T follicular helper cell (primary cell): Measurements from ENCODE around the gene NEMP2.
"Not testable (repeated sequence)": the region's sequence is repeated elsewhere in the genome, so short reads cannot be mapped to it uniquely, and the experiment has no call there.

Experiments
- DNase-seq: peaks from one replicate; pipeline ENCODE4 v3.0.0-alpha.2; 2020; ENCODE audit warnings: low read depth

The NEMP2 gene

DNA sequence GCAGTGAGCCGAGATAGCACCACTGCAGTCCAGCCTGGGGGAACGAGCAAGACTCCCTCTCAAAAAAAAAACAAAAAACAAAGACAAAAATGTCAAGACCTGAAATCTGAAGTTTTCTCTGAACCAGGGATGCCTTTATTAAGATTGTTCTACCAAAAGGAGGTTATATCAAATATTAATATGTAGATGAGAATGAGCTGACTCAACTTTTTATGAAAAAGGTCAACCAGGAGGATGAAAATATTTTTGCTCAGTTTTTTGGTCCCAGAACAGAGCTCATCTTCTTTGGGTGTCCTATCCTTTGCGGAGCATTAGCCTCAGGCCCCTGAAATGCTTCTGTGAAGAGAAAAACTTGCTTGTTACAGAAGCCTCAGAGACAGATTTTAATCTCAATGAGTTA is 44.0 kb downstream of the NEMP2 start:
- no peak for DNase-seq

DNA sequence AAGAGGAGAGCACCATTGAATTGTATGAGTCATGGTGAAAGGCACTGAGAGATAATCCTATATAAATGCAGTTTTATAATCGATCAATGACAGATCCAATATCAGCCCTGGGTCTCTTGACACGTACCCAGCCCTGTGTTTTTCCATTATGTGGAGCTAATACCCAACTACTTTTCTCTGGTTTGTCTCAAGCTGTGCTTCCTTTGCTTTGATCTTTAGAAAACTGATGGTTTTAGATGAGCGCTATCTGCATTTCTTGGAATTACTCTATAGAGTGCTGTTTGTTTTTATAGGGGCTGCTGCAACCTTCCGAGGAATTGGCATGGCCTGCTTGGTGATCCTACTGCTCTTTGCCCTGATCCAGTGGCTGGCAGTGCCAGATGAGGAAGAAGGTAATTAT is 45.0 kb downstream of the NEMP2 start:
- DNase-seq, result no peak

DNA sequence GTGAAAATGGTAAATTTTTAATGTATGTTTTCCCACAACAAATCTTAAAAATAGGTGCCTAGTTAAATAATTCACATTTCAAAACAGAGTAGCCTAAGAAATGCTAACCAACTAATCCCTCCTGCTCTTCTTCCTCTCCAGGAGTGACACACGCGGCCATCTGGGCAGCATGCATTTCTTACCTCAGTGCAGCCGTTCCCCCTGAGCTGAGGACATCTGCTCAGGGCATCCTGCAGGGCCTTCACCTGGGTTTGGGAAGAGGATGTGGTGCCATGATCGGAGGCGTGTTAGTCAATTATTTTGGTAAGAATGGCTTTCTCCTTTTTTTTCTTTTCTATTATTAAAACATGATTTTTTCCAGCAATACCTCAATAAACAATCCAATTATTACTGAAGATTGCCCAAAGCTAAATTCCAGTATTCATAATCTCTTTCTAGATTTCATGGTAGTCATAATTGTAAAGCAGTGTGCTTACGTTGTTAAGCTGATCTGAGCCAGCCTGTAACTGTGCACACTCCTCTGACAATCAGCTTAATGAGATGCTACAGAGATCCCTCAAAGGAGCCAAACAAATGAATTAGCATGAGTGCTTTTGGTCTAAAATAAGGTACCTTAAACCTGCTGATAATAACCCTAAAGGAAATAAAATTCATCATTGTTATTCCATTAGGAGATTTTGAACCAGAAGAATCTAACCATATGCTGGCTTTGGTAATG is 45.8 kb downstream of the NEMP2 start:
- DNase-seq, result no peak

DNA sequence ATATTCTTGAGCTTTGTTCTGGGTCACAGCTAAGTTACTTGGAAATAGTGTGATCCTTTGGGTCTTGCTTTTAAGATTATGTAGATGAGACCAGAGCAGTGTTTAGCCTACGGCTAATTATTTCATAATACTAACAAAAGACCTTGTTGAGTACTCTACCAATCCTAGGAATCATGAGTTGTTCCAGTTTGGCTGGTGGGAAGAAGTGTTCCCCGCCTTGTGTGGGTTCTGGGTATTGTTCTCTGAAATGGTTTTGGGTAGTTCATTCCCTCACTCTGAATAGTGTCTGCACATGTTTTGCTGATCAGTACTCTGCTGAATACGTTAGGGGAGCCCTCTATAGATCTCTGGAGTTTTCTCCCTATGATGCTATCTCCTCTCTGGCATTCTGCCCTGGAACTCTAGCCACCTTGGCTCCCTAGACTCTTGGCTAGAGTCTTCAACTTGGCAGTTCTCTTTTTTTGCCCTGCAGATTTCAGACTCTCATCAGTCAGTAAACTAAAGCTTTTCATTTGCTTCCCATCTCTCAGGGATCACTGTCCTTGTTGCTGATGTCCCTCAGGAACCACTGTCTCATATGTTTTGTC is 48.4 kb downstream of the NEMP2 start:
- DNase-seq, result no peak

DNA sequence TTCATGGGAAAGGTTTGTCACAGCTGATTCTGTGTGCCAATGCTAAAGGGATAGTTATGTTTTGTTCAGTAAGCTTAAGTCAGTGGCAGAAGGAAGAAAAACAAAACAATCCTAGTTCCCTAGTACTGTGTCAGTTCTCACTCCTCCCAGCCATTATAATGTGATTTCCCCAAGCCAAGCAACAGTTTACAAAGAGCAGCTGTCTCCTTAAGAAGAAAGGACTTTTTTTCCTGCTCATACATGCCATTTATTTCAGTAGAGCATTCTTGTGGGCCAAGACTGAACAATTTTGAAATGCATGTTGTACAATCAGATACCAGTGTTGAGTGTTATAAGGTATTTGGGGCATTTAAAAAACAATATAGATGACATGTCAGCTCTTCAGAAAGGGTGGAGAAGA is 52.1 kb downstream of the NEMP2 start:
- DNase-seq, result no peak

DNA sequence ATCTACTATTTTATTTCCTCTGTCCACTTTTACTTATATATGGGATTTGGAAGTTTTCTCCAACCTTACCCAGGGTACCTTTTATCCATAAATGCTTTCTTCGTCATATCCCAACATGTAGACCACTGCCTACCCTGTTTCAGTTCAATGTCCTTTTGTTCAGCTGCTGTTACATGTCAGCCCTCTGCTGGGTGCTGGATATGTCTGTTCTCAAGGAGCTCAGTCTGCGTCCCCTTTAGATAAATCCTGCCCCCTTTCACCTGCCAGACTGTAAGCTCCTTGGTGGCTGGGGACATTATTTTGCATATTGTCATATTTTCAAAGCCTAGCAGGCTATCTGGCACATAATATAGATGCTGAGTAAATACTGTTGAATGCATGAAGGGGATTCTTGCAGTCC is 53.2 kb downstream of the NEMP2 start:
- no peak for DNase-seq

DNA sequence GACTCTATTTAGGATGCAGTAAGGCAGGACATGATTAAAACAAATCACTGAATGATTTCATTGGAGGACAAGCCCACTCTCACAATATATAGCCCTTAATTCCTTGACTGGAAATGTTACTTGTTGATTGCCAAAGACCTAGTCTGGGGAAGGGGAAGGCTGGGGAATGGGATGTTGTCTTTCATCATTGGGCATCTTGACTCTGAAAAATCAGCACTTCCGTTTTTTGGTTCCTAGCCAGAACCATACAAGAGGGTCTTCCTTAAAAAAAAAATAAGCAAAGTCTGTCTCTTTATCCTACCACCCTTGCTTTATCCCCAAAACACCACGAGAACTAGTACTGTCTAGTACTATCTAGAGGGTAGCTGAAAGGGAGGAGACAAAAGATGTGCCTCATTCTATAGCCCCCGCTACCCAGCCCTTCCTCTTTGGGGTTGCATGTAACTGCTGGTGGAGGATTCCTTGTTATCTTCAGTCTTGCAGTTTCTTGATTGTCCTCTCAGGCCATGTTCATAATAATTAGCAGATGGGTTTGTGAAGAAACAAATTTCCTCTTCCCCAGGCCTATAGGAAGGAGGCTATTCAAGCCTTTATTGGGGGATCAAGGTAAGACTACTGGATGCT is 55.8 kb downstream of the NEMP2 start:
- no peak for DNase-seq

DNA sequence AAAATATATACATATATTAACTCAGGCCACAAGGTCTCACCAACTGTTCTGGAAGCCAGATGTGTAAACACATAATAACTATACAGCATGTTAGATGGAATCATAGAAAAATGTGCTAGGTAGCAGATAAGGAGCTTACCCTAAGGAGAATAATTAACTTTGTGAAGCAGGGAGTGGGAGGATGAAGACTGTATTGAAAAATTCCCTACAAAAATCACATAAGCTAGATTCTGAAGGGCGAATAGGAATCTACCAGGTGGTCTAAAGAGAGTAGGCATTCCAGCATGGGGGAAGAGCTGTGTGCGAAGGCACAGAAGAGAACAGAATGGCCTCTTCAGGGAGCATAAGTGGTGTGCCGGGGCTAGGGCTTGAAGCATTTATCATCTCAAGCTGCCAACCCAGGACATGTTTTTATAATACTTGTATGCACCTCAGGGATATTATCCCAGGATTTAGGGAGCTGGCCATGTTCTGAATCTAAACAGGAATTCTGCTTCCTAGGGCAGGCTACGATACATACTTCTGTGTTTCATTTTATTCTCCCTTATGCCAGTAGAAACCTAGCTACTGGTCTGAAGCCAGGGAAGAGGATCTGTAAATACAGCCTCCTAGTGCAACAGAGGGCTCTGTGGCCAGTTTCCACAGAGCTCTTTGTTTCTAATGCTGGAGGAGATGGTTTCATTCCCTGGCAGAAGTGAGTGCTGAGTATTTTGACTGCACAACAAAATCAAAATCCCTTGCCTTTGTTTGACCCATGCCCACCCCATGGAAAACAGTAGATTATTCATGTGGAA is 56.7 kb downstream of the NEMP2 start:
- DNase-seq, result no peak

DNA sequence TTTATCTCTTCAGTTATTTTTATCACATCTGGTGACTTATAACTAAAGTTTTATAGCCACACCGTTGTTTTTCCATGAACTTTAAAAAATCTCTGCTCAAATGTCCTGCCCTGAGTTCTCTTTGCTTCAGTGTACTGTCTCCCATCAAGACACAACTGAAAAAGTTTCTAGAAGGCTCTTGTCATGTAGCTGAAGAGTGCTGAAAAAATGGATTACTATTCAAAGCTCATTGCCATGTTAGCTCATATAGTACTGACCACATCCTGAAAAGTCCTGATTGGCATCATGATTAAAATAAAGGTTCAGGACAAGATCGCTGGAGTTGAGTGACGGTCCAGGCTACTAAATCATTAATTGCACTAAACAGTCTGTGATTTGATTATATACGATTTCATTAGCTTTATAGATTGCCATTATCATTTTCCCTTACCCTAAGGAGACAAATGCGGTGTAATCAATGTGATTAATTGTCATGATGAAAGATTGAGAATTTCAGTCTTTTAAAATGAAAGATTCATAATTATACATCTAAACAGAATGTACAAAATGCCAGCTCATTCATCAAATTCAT is 64.2 kb downstream of the NEMP2 start:
- no peak for DNase-seq

DNA sequence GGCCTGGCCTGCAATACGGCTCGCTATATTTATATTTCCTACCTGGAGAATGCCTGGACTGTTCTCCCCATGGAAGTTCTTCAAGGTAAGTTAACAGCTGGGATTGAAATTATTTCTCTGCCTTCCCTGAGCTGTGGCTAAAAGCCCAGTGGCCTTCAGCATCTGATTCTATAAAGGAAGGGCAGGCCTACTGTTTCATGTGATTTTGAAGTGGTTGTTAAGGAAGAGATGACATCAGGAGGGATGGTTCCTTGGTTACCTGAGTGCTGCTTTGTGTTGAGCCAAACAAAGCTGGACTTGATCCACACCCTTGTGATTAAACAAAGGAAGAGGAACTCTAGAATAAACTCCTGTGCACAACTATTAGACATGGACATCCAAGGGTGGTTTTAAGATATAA is 64.8 kb downstream of the NEMP2 start:
- DNase-seq, result no peak

DNA sequence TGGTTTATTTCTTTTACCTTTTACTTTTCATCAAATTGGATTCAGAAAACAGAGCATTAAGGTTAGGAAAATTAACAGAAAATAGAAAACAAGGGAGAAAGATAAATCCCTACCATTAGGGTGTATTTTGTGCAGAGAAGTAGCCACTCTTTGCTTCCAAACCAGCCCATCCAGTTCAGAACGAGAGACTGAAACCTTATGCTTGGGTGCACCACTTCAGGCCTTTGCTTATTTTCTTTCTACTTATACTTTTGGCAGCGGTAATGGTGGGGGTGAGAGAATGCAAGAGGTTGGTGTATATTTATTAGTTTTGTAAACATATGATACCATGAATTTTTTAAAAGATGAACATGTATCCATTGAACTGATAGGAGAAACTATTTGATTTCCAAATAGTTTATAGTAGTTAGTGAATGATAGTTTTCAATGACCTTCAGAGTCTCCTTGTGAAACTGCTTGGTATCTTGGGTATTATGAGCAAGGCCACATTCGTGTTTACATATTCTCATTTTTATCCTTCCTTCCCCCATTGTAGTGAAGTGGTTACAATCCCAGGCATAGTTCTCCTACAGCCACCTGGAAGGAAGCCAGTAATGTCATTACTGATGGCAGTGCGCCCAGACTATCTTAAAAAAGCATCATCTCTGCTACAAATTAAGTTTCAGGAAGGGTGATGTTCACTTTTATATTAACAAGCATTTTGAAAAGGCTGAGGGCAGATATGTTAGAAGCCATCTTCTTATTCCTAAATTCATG is 65.5 kb downstream of the NEMP2 start:
- DNase-seq, result no peak

DNA sequence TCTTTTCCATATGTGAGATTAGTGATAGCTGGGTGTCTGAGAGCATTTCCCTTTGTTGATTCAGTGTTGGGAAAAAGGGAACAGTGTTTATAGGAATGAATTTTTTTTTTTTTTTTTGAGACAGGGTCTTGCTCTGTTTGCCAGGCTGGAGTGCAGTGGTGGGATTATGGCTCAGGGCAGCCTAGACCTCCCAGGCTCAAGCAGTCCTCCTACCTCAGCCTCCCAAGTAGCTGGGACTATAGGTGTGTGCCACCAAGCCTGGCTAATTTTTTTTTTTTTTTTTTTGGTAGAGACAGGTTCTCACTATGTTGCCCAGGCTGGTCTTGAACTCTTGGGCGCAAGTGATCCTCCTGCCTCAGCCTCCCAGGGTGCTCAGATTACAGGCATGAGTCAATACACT is 66.2 kb downstream of the NEMP2 start:
- not testable (repeated sequence) for DNase-seq

DNA sequence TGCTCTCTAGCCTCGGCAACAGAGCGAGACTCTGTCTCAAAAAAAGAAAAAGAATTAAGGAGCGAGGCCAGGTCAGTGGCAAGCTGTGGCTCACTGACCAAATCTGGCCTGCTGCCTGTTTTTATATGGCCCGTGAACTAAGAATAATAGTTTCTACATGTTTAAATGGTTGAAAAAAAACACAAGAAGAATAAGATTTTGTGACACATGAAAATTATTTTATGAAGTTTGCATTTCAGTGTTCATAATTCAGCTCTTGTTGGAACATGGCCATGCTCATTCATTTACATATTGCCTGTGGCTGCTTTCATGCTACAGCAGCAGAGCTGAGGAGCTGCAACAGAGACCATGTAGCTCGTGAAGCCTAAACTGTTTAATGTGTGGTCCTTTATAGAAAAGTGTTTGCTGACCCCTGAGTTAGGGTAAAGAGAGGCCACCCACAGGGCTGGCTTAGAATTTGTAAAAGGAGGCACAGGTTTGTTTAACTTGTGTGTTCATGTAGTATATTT is 66.9 kb downstream of the NEMP2 start:
- no peak for DNase-seq

DNA sequence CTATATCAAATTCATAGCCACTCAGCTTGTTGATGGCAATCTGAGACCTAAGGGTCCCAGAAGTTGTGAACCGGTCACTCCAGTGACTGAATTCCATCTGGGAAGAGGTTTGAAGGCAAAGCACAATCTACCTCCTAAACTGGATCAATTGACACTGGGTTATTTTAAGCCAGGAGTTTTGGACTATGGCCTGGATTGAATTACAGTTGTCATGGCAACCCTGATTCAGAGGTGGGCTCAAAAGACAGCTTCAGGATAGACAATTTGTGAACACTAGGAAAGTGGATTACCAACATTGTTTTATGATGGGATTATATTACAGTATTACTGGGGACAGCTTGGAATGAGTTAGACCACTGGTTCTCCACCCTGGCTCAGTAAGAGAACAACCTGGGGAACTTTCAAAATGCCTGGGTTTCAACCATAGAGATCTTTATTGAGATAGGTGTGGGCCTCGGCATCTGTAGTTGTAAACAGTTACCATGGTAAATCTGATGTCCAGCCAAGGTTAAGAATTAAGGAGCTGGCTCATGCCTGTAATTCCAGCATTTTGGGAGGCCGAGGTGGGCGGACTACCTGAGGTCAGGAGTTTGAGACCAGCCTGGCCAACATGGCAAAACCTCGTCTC is 67.6 kb downstream of the NEMP2 start:
- DNase-seq, result no peak

DNA sequence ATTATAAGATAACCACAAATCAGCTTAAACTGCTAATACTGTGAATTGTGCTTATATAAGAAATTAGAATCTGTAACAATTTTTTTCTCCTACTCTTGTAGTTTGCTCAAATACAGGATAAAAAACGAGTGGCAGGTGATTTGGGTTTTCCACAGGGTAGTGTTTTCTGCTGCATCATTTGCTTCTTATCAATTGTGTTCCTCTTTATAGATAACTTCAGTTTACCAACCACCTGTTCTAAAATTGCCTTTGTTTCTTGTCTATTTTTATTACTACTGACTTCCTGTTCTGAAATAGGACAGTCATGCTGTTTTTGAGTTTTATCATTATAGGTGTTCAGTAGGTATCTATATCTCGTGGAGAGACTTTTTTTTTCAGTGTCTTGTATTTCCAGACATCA is 69.5 kb downstream of the NEMP2 start:
- DNase-seq, result no peak

DNA sequence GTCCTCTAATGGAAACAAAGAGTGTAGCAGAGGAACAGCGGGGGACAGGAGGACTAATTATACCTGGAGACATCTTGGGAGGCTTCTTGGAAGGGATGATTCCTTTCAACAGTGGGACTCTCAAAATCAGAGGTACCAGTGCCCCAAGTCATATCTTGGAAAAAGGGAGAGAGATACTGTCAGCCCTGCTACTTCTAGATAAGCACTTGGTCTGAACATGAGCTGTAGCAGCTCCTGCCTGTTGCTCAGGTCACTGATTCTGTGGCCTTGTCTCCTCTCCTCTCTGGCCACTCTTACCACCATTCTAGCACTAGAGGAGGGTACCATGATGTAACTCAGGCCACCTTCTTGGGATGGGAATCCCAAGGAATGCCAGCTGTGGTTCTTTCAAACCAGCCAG is 71.9 kb downstream of the NEMP2 start:
- DNase-seq, result no peak

DNA sequence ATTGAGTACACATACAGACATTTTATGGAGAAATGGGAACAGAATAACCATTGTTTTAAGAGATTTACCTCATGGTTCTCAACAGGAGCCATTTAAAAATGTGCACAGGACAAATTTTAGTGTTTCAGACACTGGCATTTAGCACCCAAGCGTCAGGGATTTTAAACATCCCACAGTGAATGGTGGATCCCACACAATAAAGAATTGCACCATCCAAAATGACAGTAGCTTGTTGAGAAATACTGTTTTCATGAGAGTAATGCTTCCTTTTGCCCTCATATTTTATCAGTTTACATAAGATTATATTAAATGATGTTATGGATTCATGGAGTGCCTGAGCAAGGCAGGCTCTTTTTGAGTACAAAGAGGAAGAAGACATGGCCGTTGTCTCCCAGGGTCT is 72.3 kb downstream of the NEMP2 start:
- DNase-seq, result no peak

DNA sequence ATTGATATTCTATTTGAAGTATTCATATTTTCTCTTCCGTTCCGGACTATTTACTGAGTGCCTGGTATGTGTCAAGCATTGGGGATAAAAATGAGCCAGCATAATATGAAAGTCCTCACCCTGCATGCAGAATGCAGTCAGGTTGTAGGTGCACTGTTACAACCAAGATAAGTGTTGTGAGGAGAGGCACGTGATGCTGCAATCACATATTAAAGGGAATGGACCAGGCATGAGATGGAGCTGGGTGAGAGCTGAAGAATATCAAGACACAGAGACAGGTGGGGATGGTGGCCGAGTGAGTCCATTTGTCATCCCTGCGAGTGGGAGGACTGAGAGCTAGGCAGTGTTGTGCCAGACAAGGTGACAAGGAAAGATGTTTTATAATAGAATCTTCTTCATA is 74.0 kb downstream of the NEMP2 start:
- DNase-seq, result no peak

DNA sequence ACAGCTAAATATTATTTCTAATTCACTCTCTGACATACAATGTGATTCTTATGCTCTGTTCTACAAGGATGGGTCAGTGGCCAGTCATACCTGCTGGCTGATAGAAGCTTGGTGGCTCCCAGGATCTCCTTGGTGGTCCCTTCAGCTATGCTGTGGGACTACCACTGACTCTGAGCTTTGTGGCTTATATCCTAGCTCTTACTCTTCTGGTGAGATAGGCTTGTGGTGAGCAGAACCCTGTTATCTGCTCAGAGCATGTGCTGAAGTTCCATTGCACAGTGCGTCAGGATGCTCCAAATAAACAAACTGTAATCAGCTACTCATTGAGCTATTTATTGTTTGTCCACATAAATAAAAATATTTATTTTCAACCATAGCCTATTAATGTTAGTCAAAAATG is 74.6 kb downstream of the NEMP2 start:
- DNase-seq, result no peak

DNA sequence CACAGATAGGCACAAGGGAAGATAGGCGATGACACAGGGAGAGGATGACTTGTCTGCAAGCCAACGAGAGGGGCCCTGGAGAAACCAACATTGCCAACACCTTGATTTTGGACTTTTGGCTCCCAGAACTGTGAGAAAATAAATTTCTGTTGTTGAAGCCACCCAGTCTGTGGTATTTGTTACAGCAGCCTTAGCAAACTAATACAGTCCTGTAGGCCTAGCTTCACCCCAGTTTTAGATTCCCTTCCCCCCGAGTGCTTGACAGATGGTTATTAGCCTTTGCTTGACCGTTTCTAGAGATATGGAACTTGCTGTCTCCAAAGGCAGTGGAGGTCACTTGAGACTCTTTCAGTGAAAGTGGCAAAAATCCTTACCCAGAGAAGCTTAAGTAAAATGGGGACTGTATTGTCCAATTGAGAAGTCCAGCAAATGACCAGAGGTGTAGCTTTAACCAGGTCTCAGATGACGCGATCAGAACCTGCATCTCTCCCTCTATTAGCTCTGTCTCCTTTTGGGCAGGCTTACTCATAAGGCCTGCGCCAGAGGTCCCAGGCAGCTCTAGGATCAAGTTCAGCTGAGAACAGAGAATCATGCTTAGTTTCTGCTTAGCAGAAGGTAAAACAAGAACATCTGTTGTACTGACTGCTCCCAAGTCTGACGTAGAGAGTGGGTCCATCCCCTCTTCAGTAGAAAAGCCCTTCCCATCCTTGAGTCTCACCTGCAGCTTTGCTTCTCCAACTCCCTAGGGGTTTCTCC is 76.0 kb downstream of the NEMP2 start:
- DNase-seq, result no peak
